T-helper 17 cell (primary cell): ENCODE results near the gene UPF2. TPM values are rescaled to one million over a fixed set of nuclear protein-coding genes. Genes with fewer than 3 reads are reported as not detected.
A peak's percentile ranks its signal among the peaks of the same experiment; 100 is the strongest.
"Not testable (repeated sequence)": the region's sequence is repeated elsewhere in the genome, so short reads cannot be mapped to it uniquely, and the experiment has no call there.

Experiments used
- ATAC-seq: fragments of 150-1000 bp; cut with Tn5 transposase; 2 replicates; pipeline ENCODE4 v1.10.0; 2021; ENCODE audit warnings: mild to moderate bottlenecking, moderate library complexity
- DNase-seq, 3 donors: peaks; one replicate each; pipeline versions ENCODE4 v3.0.0 to v3.0.0-alpha.2; 2020 to 2021
- H3K9me3 ChIP-seq: one replicate; pipeline ENCODE4 v1.7.0; 2013; ENCODE audit warnings: low read length, mild to moderate bottlenecking; ENCODE audit not compliant: control insufficient read depth, poor library complexity, severe bottlenecking
- H3K27ac Mint-ChIP-seq: one replicate; pipeline ENCODE4 v1.8.0; 2022; ENCODE audit warnings: mild to moderate bottlenecking, moderate library complexity, mixed read lengths
- H3K27me3 Mint-ChIP-seq: one replicate; pipeline ENCODE4 v1.8.0; 2022; ENCODE audit warnings: mixed read lengths
- H3K36me3 Mint-ChIP-seq: one replicate; pipeline ENCODE4 v1.8.0; 2022; ENCODE audit warnings: low read depth, mixed read lengths
- H3K4me1 Mint-ChIP-seq: one replicate; pipeline ENCODE4 v1.8.0; 2022; ENCODE audit warnings: mild to moderate bottlenecking, mixed read lengths
- H3K4me3 Mint-ChIP-seq: one replicate; pipeline ENCODE4 v1.8.0; 2022; ENCODE audit warnings: mild to moderate bottlenecking, moderate library complexity, mixed read lengths
- total RNA-seq, 4 donors: library from RNA in 2 of 4; stranded (reverse) in 2 of 4; gene quantifications; one replicate each; pipeline ENCODE4 v1.2.3 and lab custom pipeline; 2022 to 2026

UPF2 gene
- total RNA-seq, 2 donors from 2014 or later, result 21.5 to 24.7 TPM

DNA sequence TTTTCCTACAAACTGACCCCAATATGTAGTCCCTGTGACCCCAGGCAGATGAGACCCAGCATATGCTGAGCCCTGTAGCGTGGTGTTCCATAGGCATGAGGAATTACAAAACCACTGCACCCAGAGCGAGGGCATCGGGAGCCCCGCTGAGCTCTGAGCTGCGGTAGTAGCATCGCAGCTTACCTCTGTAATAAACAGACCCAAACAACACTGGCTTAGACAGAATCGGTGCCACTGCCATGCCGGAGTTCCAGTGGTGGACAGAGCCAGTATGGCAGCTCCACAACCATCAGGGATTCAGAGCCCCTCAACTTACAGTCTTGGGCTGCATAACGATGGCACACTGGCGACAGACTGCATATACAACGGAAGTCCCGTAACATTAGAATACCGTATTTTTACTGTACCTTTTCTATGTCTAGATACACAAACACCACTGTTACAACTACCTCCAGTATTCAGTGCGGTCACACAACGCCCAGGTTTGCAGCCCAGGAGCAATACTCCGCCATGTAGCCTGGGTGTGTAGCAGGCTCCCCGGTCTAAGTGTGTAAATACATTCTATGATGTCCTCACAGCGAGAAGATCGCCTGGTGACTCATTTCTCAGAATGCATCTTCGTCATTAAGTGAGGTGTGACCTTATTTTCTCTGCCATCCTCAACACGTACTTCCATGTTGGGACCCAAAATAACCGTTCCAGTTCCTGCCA lies 150.7 kb downstream of the UPF2 start:
- Mint-ChIP-seq H3K27me3 (no peaks in the 10 kb centered on the region), H3K4me3 (no peak overlapping the region), H3K36me3 (no peaks in the 10 kb centered on the region), H3K4me1 (peaks cover 3% of the 10 kb centered on the region), H3K27ac (no peak overlapping the region)
- DNase-seq (no peak), ATAC-seq (no peak)
- H3K9me3 ChIP-seq, result no peaks in the 10 kb centered on the region

DNA sequence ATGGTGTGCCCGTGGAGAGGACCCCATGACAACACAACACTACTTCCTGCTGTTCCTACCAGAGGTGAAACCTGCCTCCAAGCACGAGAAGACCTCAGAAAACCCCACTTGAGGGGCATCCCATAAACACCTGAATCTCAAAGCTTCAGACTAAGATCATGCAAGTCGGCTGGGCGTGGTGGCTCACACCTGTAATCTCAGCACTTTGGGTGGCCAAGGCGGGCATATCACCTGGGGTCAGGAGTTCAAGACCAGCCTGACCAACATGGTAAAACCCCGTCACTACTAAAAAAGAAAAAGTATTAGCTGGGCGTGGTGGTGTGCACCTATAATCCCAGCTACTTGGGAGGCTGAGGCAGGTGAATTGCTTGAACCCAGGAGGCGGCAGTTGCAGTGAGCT lies 153.3 kb downstream of the UPF2 start:
- not testable (repeated sequence) for H3K4me3 Mint-ChIP-seq, ATAC-seq, H3K27me3 Mint-ChIP-seq, H3K27ac Mint-ChIP-seq, DNase-seq, H3K9me3 ChIP-seq, H3K4me1 Mint-ChIP-seq, H3K36me3 Mint-ChIP-seq

DNA sequence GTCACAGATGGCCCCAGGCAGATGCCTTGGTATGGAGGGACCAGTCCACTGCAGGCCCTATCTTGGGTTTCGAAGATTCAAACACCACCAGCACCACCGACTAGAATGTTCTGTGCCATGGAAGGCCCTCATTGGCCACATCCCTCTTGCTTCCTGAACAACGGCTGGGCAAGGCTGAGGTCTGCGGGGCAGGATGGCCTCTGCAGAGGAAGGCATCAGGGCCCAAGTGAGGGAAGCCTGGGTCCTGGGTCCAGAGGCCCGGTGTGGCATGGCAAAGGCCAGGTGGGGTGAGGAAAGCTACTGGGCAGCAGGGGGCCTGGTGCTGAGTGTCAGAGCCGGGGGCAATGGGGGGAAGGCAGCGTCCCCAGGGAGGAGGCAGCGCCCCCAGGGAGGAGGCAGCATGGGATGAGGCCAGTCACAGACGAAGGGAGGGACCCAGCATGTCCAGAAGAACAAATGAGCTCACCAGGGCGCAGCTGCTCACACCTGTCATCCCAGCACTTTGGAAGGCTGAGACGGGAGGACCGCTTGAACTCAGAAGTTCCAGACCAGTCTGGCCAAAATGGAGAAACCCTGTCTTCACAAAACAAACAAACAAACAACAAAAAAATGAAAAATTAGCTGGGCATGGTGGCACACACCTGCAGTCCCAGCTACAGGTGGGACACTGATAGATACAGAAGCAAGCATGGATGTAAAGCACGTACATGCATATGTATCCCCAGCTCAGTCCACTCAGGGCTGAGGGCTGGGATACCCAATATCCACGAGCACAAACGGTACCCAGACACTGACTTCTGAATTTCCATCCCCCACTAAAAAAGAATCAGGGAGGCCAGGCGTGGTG lies 155.0 kb downstream of the UPF2 start:
- H3K27me3 Mint-ChIP-seq, result no peaks in the 10 kb centered on the region
- H3K36me3 Mint-ChIP-seq, result no peaks in the 10 kb centered on the region
- H3K9me3 ChIP-seq, result no peaks in the 10 kb centered on the region
- ATAC-seq (no peak), DNase-seq (no peak)
- H3K4me3 Mint-ChIP-seq, result no peak overlapping the region
- peaks cover 6% of the 10 kb centered on the region for H3K4me1 Mint-ChIP-seq
- H3K27ac Mint-ChIP-seq, result no peak overlapping the region

DNA sequence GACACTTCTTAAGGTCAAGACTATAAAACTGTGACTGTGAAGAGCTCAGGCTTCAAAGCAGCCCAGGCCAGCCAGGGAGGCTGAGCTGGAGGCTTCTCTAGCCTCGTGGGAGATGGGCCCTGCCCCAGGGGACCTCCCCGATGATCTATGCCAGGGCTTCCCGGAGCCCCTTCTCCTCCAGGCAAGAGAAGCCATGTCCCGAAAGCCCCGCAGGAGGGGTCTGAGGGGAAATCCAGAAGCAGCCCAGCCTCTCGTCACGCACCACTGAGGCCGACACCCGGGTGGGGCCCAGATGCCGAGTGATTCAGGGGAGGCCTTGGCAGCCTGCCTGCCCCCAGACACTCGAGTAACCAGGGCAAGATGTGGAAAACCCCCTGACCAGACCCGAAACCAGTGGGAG lies 155.8 kb downstream of the UPF2 start:
- DNase-seq, result no peak
- Mint-ChIP-seq H3K4me3 (no peak overlapping the region), H3K27ac (no peak overlapping the region), H3K4me1 (peaks cover 13% of the 10 kb centered on the region), H3K27me3 (no peaks in the 10 kb centered on the region), H3K36me3 (no peaks in the 10 kb centered on the region)
- ATAC-seq, result no peak
- no peaks in the 10 kb centered on the region for H3K9me3 ChIP-seq

DNA sequence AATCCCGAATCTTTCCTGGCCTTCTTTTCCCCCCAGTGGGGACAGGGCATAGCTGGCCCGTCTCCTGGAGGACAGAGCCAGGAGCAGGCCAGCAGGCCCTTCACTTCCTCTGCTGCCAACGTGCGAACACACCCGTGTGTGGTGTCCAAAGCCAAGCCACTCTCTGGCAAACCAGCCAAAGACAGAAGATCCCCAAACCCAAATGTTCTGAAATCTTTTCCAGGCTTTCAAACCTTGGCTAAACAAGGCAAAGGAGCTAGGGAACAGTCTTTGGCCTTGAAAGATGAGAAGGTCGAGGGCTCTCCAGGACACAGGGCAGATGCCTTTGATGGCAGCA lies 156.5 kb downstream of the UPF2 start:
- H3K9me3 ChIP-seq, result no peaks in the 10 kb centered on the region
- H3K27me3 Mint-ChIP-seq, result no peaks in the 10 kb centered on the region
- no peak for ATAC-seq
- no peak overlapping the region for H3K27ac Mint-ChIP-seq
- peaks cover 13% of the 10 kb centered on the region for H3K4me1 Mint-ChIP-seq
- H3K36me3 Mint-ChIP-seq, result no peaks in the 10 kb centered on the region
- no peak overlapping the region for H3K4me3 Mint-ChIP-seq
- no peak for DNase-seq

DNA sequence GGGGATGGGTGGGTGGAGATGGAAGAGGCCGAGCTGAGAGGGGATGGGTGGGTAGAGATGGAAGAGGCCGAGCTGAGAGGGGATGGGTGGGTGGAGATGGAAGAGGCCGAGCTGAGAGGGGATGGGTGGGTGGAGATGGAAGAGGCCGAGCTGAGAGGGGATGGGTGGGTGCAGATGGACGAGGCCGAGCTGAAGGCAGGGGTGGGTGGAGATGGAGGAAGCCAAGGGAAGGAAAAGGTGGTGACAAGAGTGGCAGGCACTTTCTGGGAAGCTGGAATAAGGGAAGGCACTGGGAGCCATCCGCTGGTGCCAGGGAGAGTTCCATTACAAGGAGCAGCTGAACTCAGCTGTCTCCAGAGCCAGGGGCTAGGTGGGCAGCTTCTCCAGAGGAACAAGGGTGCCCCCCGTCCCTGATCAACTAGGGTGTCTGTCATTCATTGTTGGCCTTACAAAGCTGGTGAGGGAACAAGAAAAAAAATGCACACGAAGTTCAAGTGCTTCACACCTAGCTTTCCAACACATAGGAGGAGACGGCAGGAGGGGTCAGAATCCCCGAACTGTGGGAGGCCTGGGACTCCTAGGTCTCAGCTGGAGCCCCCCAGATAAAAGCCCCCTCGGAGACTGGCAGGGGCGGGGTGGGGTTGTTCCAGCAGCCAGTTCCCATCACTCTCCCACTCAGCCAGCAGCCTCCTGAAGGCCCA lies 157.0 kb downstream of the UPF2 start:
- ATAC-seq (no peak), DNase-seq (no peak)
- Mint-ChIP-seq H3K27ac (no peak overlapping the region), H3K36me3 (no peaks in the 10 kb centered on the region), H3K4me3 (no peak overlapping the region), H3K27me3 (no peaks in the 10 kb centered on the region), H3K4me1 (peaks cover 13% of the 10 kb centered on the region)
- H3K9me3 ChIP-seq, result no peaks in the 10 kb centered on the region

DNA sequence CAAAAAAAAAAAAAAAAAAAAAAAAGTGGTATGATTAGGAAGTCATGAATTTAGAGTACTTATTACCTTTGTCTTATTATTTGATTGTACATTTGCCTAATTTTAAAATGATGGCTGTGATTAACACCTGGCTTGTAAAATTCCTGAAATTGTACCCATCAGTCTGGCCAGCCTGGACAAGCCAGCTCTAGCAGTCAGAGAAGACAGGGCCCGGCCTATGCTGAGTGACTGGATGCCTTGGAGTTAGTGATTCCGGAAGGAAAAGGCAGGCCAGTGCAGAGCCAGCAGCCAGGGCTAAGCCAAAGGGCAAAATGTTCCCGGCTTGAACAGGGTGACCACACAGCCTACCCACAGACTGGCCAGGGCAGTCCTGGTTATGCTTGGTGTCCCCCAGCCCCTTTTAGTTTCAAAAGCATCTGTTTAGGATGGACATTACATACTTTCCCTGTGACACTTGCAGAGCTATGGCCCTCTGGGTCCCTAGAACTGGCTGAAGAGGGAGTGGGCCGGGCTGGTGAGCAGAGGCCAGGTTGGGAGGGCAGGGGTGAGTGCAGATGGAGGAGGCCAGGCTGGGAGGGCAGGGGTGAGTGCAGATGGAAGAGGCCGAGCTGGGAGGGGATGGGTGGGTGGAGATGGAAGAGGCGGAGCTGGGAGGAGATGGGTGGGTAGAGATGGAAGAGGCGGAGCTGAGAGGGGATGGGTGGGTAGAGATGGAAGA lies 157.7 kb downstream of the UPF2 start:
- no peaks in the 10 kb centered on the region for H3K36me3 Mint-ChIP-seq
- no peak for DNase-seq
- ATAC-seq, result no peak
- no peaks in the 10 kb centered on the region for H3K27me3 Mint-ChIP-seq
- peaks cover 13% of the 10 kb centered on the region for H3K4me1 Mint-ChIP-seq
- no peak overlapping the region for H3K27ac Mint-ChIP-seq
- no peaks in the 10 kb centered on the region for H3K9me3 ChIP-seq
- H3K4me3 Mint-ChIP-seq, result no peak overlapping the region

DNA sequence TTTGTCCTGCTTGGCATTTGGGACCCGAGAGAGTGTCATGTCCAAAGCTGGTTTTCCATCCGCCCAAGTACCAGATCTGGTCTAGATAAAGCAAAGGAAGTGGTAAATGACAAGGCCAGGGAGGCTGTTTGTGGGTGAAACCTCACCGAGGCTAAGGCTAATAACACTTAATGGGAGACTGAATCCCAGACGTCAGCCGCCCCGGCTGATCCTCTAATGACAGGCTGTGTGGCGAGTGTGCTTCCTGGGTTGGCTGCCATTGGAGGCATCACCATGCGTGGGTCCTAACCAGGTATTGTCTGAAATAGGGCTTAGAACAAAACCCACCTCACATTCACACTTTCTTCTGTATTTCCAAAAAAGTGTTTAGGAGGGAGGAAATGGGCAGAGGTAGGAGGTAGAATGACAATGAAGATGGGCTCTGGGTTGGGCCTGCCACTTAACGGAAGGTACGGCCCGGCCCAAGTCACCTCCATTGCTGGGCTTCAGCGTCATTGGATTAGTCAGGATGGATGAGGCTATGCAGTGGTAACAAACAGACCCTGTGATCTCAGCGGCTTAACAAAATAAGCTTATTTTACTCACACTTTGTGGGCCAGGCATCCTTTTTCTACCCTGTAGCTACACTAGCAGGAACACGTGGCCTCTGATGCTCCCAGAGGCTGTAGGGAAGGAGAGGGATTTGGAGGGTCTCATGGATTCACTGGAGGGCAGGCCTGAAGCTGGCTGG lies 159.8 kb downstream of the UPF2 start:
- H3K27me3 Mint-ChIP-seq, result no peaks in the 10 kb centered on the region
- H3K4me3 Mint-ChIP-seq, result no peak overlapping the region
- no peaks in the 10 kb centered on the region for H3K9me3 ChIP-seq
- H3K27ac Mint-ChIP-seq, result peak overlapping the region; percentile 83
- peaks cover 10% of the 10 kb centered on the region for H3K4me1 Mint-ChIP-seq
- DNase-seq (no peak), ATAC-seq (no peak)
- H3K36me3 Mint-ChIP-seq, result no peaks in the 10 kb centered on the region

DNA sequence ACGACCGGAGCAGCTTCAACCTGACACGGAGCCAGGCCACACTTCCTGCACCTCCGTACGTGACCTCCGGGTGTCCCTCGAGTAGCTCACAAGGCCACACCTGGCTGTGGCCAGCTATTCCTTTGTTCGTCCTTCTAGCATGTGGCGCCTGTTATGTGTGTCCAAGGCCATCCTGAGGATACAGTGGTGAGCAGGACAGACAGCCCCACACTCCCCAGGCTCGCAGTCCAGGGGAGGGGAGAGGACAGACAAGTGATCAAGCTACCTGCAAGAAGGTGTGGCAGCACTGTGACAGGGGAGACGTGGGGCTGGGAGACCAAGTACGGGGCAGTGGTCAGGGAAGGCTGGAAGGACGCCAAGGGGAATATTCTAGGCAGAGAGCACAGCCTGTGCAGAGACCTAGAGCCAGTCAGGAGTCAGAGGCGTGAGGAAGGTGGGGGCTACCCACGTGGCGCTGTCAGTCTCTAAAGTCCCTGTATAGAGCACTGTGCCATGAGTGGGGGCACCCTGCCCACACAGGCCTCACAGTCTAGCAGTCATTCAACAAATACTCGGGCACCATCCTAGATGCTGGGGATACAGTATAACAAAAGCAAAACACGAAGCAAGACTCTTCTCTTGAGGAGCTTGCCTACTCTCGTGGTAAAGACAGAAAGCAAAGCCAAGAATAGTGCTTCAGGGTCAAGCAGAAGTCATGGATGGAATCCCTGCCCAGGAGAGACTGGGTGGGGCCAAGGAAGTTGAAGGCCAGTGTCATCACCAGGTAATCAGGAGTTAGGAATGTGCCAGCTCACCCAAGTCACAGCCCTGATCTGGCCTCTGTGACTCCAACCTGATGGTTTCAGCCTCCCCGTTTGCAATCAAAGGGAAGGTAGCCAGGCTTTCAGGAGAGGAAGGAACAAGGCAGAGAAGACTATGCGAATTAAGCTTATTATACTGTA lies 160.9 kb downstream of the UPF2 start:
- no peaks in the 10 kb centered on the region for H3K27me3 Mint-ChIP-seq
- ATAC-seq, result no peak
- H3K4me3 Mint-ChIP-seq, result no peak overlapping the region

DNA sequence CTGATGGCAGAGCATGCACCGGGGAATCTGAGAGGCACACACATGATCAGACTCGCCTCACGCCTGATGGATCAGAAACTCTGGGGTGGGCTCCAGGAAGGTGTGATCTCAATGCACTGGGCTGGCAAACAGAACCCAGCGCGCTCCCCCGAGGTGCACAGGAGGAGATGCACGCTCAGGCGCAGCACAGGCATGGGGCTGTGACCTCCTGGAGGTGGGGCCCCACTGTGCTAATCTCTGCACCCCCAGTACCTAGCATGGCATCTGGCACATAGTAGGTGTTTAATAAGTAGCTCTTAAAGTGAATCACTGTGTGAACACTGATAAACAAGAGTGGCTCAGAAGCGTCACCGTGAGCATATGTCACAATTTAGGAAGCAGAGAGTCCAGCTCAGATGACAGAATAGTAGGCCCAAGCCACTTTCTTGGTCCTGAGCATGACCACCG lies 161.6 kb downstream of the UPF2 start:
- no peak overlapping the region for H3K4me3 Mint-ChIP-seq
- H3K36me3 Mint-ChIP-seq, result no peaks in the 10 kb centered on the region
- DNase-seq (no peak), ATAC-seq (no peak)
- H3K27me3 Mint-ChIP-seq, result no peaks in the 10 kb centered on the region
- no peaks in the 10 kb centered on the region for H3K9me3 ChIP-seq
- no peak overlapping the region for H3K27ac Mint-ChIP-seq
- peaks cover 10% of the 10 kb centered on the region for H3K4me1 Mint-ChIP-seq

More for the DNA sequence above, 160.9 kb downstream of the UPF2 start:
- Mint-ChIP-seq H3K4me1 (peaks cover 10% of the 10 kb centered on the region), H3K36me3 (no peaks in the 10 kb centered on the region), H3K27ac (peak overlapping the region; percentile 83)
- DNase-seq, result no peak
- H3K9me3 ChIP-seq, result no peaks in the 10 kb centered on the region

DNA sequence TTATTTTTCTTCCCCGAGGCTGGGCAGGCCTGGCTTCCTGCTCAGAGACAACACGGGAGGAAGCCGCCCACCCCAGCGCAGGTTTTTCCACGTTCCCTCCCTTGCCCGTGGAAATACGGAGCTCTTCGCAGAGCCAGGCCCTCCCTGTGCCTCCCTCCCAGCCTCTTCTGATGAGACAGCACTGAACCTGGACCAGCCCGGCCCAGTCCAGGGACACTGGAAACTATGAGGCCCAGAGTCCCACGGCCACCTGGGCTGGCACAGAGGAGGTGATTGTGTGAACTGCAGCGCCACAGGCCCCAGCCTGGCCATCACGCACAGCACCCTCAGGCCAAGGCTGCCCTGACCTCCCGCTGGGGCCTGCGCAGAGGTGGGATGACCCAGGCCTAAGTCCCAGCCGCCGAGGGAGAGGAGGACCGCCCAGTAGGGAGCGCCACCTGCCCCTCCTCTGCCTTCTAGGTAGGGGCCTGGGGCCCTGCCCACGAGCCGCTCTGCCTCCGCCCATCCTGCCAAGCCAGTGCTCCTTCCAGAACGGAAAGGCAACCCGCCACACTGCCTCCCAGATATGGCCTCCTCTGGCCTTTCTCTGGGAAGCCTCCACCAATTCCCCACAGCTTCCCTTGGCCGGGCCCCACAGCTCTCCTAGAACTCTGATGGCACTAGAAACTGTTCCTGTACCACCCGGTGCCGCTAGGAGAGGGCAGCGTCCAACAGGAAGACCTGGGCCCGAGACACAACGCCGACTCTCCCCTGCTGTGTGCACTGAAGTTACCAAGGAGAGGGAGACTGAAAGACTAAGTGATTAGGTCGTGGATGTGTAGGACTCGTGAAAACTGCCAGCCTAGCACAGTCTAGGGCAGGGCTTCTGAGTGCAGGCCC lies 162.2 kb downstream of the UPF2 start:
- DNase-seq, result no peak
- Mint-ChIP-seq H3K4me3 (no peak overlapping the region), H3K27me3 (no peaks in the 10 kb centered on the region), H3K4me1 (peaks cover 15% of the 10 kb centered on the region), H3K27ac (no peak overlapping the region), H3K36me3 (no peaks in the 10 kb centered on the region)
- H3K9me3 ChIP-seq, result no peaks in the 10 kb centered on the region
- ATAC-seq, result no peak
